ENCODE results near the gene NUP93. TPM values are rescaled to one million over a fixed set of nuclear protein-coding genes. Genes with fewer than 3 reads are reported as not detected.

NUP93 gene
- total RNA-seq (2014; rRNA removed; shearing (Covaris generic)) = 78.1 and 87.7 TPM in 2 replicates
- polyA plus RNA-seq (2014; cell fraction: nucleus; rRNA removed) = 121 and 165 TPM in 2 replicates

GRCh38 chr16:56729735-56730662 lies at the start of gene NUP93:
Gene NUP93, plus strand, starts transcription at chr16:56730129. Its CDS starts 18,119 bp downstream, at chr16:56748248.
- DNase-seq (ENCODE audit: extremely low read depth, low read depth) = peak; percentile 95

- peak; percentile 83 for DNase-seq (ENCODE audit: extremely low read depth, low read depth)
Measured at GRCh38 chr16:56681939-56682702, 47.8 kb upstream of the NUP93 start, which contains the start of gene MT1X. Gene MT1X, plus strand, starts transcription at chr16:56682470. Its CDS starts 71 bp downstream, at chr16:56682541.

DNA sequence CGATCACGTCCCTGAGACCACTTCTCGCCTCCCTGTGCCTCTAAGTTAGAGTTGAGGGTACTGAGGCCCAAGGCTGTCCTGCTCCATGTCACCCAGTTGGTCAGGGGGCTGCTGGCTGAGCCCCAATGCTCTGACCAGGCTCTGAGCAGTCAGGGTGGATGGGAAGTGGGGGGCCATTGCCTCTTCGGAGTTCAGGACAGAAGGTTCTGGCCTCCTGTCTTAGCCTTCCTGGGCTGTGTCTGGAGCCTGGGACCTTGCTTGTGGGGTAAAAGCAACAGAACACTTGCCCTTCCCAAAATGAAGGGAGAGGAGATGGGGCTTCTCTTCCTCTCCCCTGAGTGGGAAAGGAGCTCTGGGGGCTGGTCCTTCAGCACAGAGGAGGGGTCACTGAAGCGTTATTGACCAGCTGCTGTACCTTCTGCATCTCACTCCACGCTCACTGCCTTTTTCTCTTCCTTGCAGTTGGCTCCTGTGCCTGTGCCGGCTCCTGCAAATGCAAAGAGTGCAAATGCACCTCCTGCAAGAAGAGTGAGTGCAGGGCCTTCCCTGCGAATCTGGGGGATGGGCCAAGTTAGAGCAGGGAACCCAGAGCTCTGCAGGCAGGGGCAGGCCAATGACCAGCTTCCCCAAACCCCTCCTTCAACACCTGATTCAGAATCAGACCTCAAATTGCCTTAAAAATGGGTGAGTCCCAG lies 47.1 kb upstream of the NUP93 start:
- DNase-seq (ENCODE audit: extremely low read depth, low read depth) = no peak

DNA sequence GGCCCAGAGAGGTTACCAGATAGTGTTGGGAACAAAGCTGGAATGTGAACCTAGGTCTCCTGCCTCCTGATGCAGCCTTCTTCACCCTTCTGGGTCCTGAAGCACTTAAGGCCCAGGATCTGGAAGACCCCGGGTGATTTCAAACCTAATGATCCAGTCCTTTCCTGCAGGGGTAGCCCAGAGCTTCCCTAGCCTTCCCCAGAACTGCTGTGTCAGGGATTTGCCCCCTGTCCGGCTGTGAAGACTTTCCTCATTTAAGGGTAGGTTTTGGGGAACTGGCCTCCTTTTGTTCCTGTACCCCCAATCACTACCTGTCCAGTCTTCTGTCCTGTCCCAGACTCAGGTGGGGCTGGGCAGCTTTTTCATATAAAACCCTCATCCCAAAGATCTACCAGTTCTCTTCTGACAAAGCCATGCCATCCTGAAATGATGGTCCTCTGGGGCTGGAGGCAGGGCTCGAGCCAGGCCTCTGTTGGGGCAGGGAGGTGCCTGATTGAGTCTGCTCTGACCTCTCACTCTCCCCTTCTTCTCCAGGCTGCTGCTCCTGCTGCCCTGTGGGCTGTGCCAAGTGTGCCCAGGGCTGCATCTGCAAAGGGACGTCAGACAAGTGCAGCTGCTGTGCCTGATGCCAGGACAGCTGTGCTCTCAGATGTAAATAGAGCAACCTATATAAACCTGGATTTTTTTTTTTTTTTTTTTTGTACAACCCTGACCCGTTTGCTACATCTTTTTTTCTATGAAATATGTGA lies 46.3 kb upstream of the NUP93 start:
- DNase-seq (ENCODE audit: extremely low read depth, low read depth) = no peak

- DNase-seq (ENCODE audit: extremely low read depth, low read depth) = no peak
Measured at GRCh38 chr16:56684256-56684925, 45.5 kb upstream of the NUP93 start.

DNA sequence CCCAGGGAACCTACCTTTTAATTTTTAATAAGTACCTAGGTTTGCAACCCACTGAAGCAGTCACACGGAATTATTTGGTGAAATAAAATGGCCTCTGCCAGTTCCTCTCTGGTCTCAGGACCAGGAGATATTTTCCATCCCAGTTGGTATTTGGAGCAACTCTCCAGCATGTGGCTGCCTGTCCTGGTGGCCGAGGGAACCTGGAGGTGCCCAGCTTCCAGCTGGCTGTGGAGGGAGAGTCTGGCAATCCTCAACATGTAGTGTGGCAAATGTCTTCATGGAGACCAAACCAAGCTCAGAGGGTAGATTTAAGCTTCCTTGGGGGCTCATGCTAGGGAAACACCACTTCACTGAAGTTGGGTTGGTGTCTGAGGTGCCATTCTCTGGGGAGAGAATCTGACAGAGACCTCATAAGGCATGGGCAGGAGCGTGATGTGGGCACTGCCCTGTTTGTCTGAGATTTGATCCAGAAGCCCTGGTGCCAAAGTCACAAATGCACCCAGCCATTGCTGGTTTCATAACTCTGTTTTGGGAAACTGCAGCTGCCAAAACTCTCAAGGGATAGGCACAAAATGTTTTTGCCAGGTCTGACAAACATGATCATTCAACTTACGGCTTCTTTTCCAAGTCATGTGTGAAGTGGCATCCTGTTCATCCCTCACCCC lies 44.9 kb upstream of the NUP93 start:
- no peak for DNase-seq (ENCODE audit: extremely low read depth, low read depth)

DNA sequence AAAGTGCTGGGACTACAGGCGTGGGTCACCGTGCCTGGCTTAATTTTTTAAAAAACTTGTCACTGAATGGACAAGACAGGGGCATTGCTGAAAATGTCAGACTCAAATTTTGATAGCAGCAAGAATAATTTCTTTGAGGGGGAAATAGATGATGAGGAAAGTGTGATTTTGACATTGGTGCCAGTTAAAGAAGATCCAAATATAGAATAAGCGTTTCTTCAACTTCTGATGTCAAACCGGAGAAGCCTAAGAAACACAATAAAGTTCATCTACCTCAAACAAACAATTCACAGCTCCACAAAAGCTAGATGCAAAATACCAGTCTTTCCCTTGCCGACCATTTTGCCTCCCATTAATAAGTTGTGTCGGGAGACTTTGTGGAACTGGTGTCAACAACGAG lies 43.2 kb upstream of the NUP93 start:
- no peak for DNase-seq (ENCODE audit: extremely low read depth, low read depth)

- no peak for DNase-seq (ENCODE audit: extremely low read depth, low read depth)
Measured at GRCh38 chr16:56688762-56689161, 41.2 kb upstream of the NUP93 start.

DNA sequence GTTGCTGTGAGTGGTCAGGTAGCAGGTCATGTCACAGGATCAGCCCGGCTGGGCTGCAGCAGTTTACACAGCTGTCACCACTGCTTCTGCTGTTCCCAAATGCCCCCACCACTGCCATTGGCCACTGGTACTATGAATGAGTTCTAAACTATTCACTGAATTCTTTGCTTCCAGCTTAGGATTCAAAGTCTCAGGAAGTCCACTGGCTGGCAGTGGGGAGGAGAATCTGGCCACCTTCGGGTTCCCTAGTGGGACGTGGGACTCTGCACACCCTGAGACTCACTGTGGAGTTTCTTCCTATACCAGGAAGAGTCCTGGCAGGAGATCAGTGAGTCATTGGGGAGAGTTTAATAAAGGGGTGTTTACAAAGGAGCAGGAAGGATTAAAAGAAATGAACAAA lies 40.8 kb upstream of the NUP93 start:
- DNase-seq (ENCODE audit: extremely low read depth, low read depth) = no peak

- DNase-seq (ENCODE audit: extremely low read depth, low read depth) = no peak
Measured at GRCh38 chr16:56690420-56691122, 39.4 kb upstream of the NUP93 start.

DNA sequence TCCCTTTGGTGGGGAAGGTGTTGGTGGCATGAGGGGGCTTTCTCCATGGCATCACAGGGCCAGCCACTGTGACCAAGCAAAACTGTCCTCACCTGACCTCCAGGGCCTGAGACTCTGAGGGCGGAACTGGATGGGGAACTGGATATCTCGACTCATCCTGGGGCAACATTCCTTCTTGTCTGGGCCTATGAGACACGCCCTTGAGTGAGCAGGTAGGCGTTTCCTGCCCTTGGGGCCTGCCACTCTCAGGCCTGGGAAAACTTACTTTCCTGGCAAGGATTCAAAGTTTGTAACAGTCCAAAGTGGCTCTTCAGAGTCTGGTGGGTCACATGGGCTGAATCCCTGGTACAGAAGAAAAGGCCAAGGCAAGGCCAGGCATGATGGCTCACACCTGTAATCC lies 38.0 kb upstream of the NUP93 start:
- DNase-seq (ENCODE audit: extremely low read depth, low read depth) = no peak

DNA sequence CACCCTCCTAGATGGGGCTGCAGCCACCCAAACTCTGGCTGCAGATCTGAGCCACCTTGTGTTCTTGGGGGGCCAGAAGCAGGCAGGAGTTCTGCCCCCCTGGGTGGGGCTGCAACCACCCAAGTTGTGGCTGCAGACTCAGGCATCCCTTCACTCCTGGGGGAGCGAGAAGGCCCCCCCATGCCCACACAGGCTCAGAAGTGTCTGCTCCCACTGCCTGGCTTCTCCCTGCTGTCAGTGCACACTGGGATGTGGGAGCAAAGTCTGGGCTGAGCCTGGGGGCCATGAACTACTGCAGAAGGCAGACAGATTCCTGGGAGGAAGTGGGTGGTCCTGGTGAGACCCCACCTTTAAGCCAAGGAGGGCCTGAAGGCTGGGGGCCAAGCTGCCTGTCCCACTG lies 34.7 kb upstream of the NUP93 start:
- DNase-seq (ENCODE audit: extremely low read depth, low read depth) = no peak

GRCh38 chr16:56697456-56698155 lies 32.3 kb upstream of the NUP93 start:
- no peak for DNase-seq (ENCODE audit: extremely low read depth, low read depth)

DNA sequence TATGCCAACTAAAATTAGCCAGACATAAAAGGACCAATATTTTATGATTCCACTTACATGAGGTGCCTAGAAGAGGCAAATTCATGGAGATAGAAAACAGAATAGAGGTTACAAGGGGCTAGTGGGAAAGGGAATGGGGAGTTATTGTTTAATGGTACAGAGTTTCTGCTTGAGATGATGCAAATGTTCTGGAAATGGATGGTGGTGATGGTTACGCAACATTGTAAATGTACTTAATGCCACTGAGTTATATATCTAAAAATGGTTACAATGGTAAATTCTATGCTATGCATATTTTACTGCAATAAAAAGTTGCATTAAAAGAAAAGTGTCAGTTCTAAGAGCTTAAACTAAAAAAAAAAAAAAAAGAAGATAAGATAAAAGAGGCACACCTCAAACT lies 29.7 kb upstream of the NUP93 start:
- no peak for DNase-seq (ENCODE audit: extremely low read depth, low read depth)

DNA sequence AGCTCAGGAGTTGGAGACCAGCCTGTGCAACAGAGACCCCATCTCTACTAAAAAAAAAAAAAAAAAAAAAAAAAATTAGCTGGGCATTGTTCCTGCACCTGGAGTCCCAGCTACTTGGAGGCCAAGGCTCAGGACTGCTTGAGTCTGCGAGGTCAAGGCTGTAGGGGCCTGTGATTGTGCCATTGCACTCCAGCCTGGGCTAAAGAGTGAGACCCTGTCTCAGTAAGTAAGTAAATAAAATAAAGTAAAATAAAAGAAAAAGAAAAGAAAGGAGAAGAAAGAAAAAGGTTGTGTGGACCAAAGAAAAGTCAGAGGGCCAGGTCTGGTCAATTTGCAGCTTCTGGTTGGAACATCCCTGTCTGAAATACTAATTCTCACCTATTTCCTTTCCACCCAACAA lies 29.3 kb upstream of the NUP93 start:
- no peak for DNase-seq (ENCODE audit: extremely low read depth, low read depth)

- no peak for DNase-seq (ENCODE audit: extremely low read depth, low read depth)
Measured at GRCh38 chr16:56701534-56701933, 28.4 kb upstream of the NUP93 start.

DNA sequence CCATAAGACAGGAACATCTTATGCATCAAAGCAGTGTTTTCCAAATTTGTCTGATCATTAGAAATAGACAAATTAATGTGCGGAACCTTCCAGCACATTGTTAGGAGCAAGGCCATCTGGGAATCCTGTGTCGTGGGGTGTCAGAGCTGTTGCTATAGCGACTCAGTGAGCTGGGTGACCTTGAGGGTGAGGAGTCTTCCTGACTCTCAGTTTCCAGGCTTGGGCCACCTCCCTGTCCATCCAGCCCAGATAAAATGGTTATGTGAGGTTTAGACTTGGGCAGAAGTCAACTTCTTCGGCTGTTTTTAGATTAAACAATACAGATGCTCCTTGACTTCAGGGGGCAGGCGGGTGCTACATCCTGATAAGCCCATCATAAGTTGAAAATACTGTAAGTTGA lies 27.1 kb upstream of the NUP93 start:
- DNase-seq (ENCODE audit: extremely low read depth, low read depth) = no peak
